HUDEP-2 (cell line): ENCODE data around the gene CHD2.

Source experiments
- DNase-seq, 76 experiments: peaks; one replicate each; lab custom pipeline; 2025; ENCODE audit not compliant: unreplicated experiment in 76 of 76; lab: John Stamatoyannopoulos, UW

CHD2 gene

GRCh38 chr15:92924216-92924615 lies 24.1 kb downstream of the CHD2 start:
- DNase-seq, result no peak

- no peak for DNase-seq
Measured at GRCh38 chr15:92925454-92925853, 25.3 kb downstream of the CHD2 start.

- DNase-seq, result no peak
Measured at GRCh38 chr15:92928225-92928750, 28.2 kb downstream of the CHD2 start.

GRCh38 chr15:92929002-92929401 lies 28.9 kb downstream of the CHD2 start:
- no peak for DNase-seq

GRCh38 chr15:92930054-92930621 lies 30.0 kb downstream of the CHD2 start:
- DNase-seq, result no peak

- DNase-seq, result peak in 1 of 76 experiments; percentile 2
Measured at GRCh38 chr15:92930776-92931175, 30.7 kb downstream of the CHD2 start.

- DNase-seq, result no peak
Measured at GRCh38 chr15:92932946-92933649, 33.0 kb downstream of the CHD2 start.

GRCh38 chr15:92933831-92934230 lies 33.7 kb downstream of the CHD2 start:
- DNase-seq, result no peak

GRCh38 chr15:92934716-92935115 lies 34.6 kb downstream of the CHD2 start:
- DNase-seq, result no peak

GRCh38 chr15:92936138-92936537 lies 36.0 kb downstream of the CHD2 start:
- no peak for DNase-seq

- peak in 1 of 76 experiments; percentile 9 for DNase-seq
Measured at GRCh38 chr15:92936693-92937092, 36.6 kb downstream of the CHD2 start.

GRCh38 chr15:92937901-92938300 lies 37.8 kb downstream of the CHD2 start:
- no peak for DNase-seq

- DNase-seq, result peak in 1 of 76 experiments; percentile 2
Measured at GRCh38 chr15:92938387-92938786, 38.3 kb downstream of the CHD2 start.

GRCh38 chr15:92941668-92942067 lies 41.5 kb downstream of the CHD2 start:
- no peak for DNase-seq

- DNase-seq, result no peak
Measured at GRCh38 chr15:92942706-92943105, 42.6 kb downstream of the CHD2 start.

GRCh38 chr15:92943581-92943980 lies 43.5 kb downstream of the CHD2 start:
- DNase-seq, result no peak

- DNase-seq, result no peak
Measured at GRCh38 chr15:92944946-92945521, 44.9 kb downstream of the CHD2 start.

- DNase-seq, result no peak
Measured at GRCh38 chr15:92947071-92947730, 47.1 kb downstream of the CHD2 start.

- no peak for DNase-seq
Measured at GRCh38 chr15:92949604-92950249, 49.6 kb downstream of the CHD2 start.

GRCh38 chr15:92951800-92952457 lies 51.8 kb downstream of the CHD2 start:
- DNase-seq, result no peak
